ENCODE results near the gene RAB31.

Gene RAB31

DNA sequence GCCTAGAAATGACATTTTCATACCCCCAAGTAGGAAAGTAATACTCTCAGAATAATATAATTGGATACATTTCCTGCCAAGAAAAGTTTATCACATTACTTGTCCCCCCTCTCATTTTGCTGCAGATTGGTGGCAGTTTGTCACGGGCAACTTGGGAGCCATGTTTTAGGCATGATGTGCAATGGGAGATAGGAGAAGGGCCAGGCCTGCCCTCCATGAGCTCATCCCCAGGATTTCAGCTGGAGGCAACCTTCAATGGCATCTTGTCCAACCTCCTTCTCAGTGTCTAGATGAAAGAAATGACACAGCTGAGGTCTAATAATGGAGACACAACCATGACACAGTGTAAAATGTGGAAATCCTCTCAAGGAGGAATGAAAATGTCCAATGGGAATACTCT is 11.4 kb upstream of the RAB31 start (continued):
- TF ChIP-seq, protein P1, sequence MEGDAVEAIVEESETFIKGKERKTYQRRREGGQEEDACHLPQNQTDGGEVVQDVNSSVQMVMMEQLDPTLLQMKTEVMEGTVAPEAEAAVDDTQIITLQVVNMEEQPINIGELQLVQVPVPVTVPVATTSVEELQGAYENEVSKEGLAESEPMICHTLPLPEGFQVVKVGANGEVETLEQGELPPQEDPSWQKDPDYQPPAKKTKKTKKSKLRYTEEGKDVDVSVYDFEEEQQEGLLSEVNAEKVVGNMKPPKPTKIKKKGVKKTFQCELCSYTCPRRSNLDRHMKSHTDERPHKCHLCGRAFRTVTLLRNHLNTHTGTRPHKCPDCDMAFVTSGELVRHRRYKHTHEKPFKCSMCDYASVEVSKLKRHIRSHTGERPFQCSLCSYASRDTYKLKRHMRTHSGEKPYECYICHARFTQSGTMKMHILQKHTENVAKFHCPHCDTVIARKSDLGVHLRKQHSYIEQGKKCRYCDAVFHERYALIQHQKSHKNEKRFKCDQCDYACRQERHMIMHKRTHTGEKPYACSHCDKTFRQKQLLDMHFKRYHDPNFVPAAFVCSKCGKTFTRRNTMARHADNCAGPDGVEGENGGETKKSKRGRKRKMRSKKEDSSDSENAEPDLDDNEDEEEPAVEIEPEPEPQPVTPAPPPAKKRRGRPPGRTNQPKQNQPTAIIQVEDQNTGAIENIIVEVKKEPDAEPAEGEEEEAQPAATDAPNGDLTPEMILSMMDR (tag by site-specific recombination; IDR thresholded peaks at IDR 0.05) = no peak

DNA sequence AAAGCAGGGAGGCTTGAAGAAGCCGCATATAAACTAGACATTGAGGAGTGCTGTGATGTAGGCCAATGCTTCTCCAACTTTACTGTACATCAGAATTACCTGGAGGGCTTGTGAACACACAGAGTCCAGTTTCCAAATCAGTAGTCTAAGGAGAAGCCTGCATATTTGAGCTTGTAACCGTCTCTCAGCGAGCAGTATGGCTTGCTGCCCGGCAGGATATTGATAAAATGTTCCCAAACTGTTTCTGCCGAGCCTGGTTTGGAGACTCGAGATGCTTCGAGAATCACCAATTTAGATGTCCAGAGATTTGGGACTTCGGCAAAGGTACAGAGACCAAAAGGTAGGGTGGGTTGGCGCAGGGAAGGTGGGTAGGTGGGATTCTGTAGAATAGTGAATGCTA is 11.0 kb upstream of the RAB31 start:
- Histone ChIP-seq H3K4me1 (ENCODE audit: control insufficient read depth, insufficient read depth, low read length) (peaks cover 16% of the 10 kb centered on the region), H3K4me3 (ENCODE audit: low read depth, low read length) (no peak overlapping the region), H3K36me3 (ENCODE audit: control insufficient read depth in 2 of 2, insufficient read depth in 1 of 2, low read length in 2 of 2) (no peaks in the 10 kb centered on the region), H3K9me3 (ENCODE audit: control insufficient read depth, insufficient read depth, low read depth, low read length) (no peaks in the 10 kb centered on the region), H3K27ac (ENCODE audit: extremely low read depth, low read depth, low read length) (no peak overlapping the region)
- TF ChIP-seq ZNF777 (tag by site-specific recombination; IDR thresholded peaks at IDR 0.05; ENCODE audit: borderline replicate concordance) = no peak
- TF ChIP-seq, protein P2, sequence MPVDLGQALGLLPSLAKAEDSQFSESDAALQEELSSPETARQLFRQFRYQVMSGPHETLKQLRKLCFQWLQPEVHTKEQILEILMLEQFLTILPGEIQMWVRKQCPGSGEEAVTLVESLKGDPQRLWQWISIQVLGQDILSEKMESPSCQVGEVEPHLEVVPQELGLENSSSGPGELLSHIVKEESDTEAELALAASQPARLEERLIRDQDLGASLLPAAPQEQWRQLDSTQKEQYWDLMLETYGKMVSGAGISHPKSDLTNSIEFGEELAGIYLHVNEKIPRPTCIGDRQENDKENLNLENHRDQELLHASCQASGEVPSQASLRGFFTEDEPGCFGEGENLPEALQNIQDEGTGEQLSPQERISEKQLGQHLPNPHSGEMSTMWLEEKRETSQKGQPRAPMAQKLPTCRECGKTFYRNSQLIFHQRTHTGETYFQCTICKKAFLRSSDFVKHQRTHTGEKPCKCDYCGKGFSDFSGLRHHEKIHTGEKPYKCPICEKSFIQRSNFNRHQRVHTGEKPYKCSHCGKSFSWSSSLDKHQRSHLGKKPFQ (tag by site-specific recombination; IDR thresholded peaks at IDR 0.05) = no peak
- TF ChIP-seq ZNF473 (tag by site-specific recombination; IDR thresholded peaks at IDR 0.05) = no peak
- TF ChIP-seq, protein P3, sequence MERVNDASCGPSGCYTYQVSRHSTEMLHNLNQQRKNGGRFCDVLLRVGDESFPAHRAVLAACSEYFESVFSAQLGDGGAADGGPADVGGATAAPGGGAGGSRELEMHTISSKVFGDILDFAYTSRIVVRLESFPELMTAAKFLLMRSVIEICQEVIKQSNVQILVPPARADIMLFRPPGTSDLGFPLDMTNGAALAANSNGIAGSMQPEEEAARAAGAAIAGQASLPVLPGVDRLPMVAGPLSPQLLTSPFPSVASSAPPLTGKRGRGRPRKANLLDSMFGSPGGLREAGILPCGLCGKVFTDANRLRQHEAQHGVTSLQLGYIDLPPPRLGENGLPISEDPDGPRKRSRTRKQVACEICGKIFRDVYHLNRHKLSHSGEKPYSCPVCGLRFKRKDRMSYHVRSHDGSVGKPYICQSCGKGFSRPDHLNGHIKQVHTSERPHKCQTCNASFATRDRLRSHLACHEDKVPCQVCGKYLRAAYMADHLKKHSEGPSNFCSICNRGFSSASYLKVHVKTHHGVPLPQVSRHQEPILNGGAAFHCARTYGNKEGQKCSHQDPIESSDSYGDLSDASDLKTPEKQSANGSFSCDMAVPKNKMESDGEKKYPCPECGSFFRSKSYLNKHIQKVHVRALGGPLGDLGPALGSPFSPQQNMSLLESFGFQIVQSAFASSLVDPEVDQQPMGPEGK (tag by site-specific recombination; IDR thresholded peaks at IDR 0.05) = no peak
- TF ChIP-seq, protein P4, sequence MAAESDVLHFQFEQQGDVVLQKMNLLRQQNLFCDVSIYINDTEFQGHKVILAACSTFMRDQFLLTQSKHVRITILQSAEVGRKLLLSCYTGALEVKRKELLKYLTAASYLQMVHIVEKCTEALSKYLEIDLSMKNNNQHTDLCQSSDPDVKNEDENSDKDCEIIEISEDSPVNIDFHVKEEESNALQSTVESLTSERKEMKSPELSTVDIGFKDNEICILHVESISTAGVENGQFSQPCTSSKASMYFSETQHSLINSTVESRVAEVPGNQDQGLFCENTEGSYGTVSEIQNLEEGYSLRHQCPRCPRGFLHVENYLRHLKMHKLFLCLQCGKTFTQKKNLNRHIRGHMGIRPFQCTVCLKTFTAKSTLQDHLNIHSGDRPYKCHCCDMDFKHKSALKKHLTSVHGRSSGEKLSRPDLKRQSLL (tag by site-specific recombination; IDR thresholded peaks at IDR 0.05) = no peak
- no peak for TF ChIP-seq ZNF530 (tag by site-specific recombination; IDR thresholded peaks at IDR 0.05; ENCODE audit: low read depth)
- TF ChIP-seq ZNF48 (tag by site-specific recombination; IDR thresholded peaks at IDR 0.05) = no peak
- no peak for TF ChIP-seq ZNF391 (tag by site-specific recombination; IDR thresholded peaks at IDR 0.05; ENCODE audit: borderline replicate concordance, low read depth)
- no peak for TF ChIP-seq ZNF311 (tag by site-specific recombination; IDR thresholded peaks at IDR 0.05; ENCODE audit: borderline replicate concordance)
- TF ChIP-seq, protein P5, sequence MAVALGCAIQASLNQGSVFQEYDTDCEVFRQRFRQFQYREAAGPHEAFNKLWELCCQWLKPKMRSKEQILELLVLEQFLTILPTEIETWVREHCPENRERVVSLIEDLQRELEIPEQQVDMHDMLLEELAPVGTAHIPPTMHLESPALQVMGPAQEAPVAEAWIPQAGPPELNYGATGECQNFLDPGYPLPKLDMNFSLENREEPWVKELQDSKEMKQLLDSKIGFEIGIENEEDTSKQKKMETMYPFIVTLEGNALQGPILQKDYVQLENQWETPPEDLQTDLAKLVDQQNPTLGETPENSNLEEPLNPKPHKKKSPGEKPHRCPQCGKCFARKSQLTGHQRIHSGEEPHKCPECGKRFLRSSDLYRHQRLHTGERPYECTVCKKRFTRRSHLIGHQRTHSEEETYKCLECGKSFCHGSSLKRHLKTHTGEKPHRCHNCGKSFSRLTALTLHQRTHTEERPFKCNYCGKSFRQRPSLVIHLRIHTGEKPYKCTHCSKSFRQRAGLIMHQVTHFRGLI (tag by site-specific recombination; IDR thresholded peaks at IDR 0.05) = no peak
- CTCF ChIA-PET = interaction anchor here (0.7 kb wide), 1 partner anchor 69 kb away, joined by 3 read pairs; no protein-coding TSS in a partner anchor
- POLR2A ChIA-PET = interaction anchor here (0.6 kb wide), 1 partner anchor 97 kb away, joined by 3 read pairs; no protein-coding TSS in a partner anchor

DNA sequence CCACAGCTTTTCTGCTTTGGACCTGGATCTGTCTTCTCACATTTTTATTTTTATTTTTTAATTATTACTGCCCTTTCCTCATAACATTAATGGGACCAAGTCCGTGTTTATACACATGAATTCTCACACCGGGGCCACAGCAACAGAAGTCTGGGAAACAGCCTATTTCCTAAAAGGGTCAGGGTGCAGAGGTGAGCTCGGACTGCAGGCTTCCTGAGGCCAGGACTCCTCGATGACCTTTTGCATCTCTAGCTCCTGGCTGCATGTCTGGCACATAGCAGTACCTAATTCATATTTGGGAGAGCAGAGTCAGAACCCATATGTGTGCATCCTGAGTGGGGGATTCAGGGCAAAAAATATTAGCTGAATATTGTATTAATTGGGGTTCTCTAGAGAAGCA is 9.6 kb upstream of the RAB31 start:
- ChIA-PET CTCF (interaction anchor here (1.4 kb wide), 1 partner anchor 14 kb away, joined by 7 read pairs; no protein-coding TSS in a partner anchor), POLR2A (interaction anchor here (1.8 kb wide), 1 partner anchor 9 kb away, joined by 5 read pairs; no protein-coding TSS in a partner anchor)
- peaks cover 17% of the 10 kb centered on the region for H3K4me1 ChIP-seq (ENCODE audit: control insufficient read depth, insufficient read depth, low read length)

More for the DNA sequence above, 9.6 kb upstream of the RAB31 start:
- Histone ChIP-seq H3K4me3 (ENCODE audit: low read depth, low read length) (no peak overlapping the region), H3K9me3 (ENCODE audit: control insufficient read depth, insufficient read depth, low read depth, low read length) (no peaks in the 10 kb centered on the region), H3K27ac (ENCODE audit: extremely low read depth, low read depth, low read length) (no peak overlapping the region), H3K36me3 (ENCODE audit: control insufficient read depth in 2 of 2, insufficient read depth in 1 of 2, low read length in 2 of 2) (no peaks in the 10 kb centered on the region)
- no peak for TF ChIP-seq ZBTB48 (tag by site-specific recombination; IDR thresholded peaks at IDR 0.05)
- no peak for TF ChIP-seq ZNF558 (tag by site-specific recombination; IDR thresholded peaks at IDR 0.05)
- no peak for TF ChIP-seq ZNF792 (tag by site-specific recombination; IDR thresholded peaks at IDR 0.05)
- TF ChIP-seq ZNF221 (tag by site-specific recombination; IDR thresholded peaks at IDR 0.05; ENCODE audit: borderline replicate concordance) = no peak
- TF ChIP-seq, protein P6, sequence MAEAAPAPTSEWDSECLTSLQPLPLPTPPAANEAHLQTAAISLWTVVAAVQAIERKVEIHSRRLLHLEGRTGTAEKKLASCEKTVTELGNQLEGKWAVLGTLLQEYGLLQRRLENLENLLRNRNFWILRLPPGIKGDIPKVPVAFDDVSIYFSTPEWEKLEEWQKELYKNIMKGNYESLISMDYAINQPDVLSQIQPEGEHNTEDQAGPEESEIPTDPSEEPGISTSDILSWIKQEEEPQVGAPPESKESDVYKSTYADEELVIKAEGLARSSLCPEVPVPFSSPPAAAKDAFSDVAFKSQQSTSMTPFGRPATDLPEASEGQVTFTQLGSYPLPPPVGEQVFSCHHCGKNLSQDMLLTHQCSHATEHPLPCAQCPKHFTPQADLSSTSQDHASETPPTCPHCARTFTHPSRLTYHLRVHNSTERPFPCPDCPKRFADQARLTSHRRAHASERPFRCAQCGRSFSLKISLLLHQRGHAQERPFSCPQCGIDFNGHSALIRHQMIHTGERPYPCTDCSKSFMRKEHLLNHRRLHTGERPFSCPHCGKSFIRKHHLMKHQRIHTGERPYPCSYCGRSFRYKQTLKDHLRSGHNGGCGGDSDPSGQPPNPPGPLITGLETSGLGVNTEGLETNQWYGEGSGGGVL (tag by site-specific recombination; IDR thresholded peaks at IDR 0.05) = no peak
- TF ChIP-seq ZNF48 (tag by site-specific recombination; IDR thresholded peaks at IDR 0.05) = no peak
- TF ChIP-seq HOXA7 (CRISPR knock-in tag; IDR thresholded peaks at IDR 0.05; ENCODE audit: borderline replicate concordance) = no peak
- TF ChIP-seq ZNF169 (tag by site-specific recombination; IDR thresholded peaks at IDR 0.05) = no peak
- no peak for TF ChIP-seq ZNF335 (tag by site-specific recombination; conservative IDR thresholded peaks at IDR 0.05)
- TF ChIP-seq ZNF354C (tag by site-specific recombination; IDR thresholded peaks at IDR 0.05; ENCODE audit: borderline replicate concordance, low read depth) = no peak
